ENCODE data around the gene GJC2.

Gene GJC2

GRCh38 chr1:228141226-228142044 lies 8.3 kb upstream of the GJC2 start:
- DNase-seq (ENCODE audit: low spot score), result peak; percentile 45
- TF ChIP-seq, protein P1, sequence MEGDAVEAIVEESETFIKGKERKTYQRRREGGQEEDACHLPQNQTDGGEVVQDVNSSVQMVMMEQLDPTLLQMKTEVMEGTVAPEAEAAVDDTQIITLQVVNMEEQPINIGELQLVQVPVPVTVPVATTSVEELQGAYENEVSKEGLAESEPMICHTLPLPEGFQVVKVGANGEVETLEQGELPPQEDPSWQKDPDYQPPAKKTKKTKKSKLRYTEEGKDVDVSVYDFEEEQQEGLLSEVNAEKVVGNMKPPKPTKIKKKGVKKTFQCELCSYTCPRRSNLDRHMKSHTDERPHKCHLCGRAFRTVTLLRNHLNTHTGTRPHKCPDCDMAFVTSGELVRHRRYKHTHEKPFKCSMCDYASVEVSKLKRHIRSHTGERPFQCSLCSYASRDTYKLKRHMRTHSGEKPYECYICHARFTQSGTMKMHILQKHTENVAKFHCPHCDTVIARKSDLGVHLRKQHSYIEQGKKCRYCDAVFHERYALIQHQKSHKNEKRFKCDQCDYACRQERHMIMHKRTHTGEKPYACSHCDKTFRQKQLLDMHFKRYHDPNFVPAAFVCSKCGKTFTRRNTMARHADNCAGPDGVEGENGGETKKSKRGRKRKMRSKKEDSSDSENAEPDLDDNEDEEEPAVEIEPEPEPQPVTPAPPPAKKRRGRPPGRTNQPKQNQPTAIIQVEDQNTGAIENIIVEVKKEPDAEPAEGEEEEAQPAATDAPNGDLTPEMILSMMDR (IDR thresholded peaks at IDR 0.05; ENCODE audit: extremely low read depth, missing control alignments), result no peak

- TF ChIP-seq, protein P1 (IDR thresholded peaks at IDR 0.05; ENCODE audit: extremely low read depth, missing control alignments), result no peak
- no peak for DNase-seq (ENCODE audit: low spot score)
Observed at GRCh38 chr1:228142155-228142691, 7.5 kb upstream of the GJC2 start.

DNA sequence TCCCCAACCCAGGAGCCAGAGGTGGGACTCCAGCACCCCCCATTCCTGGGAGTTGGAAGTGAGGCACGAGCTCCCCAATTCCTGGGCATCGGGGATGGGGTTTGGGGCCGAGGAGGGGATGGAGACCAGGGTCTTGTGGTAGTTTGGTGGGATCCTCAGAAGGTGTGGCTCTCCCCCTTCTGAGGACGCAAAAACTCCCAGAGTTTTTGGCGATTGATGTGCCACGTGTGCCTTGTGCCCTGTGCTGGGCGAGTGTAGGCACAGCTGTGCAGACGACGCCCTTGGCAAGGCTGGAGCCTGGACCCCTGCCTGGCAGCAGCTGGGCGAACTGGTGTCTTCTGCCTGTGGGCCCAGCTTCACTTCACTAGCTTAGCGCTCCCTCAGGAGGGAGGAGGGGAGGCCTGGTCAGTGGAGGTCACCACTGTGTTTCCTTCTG lies 7.0 kb upstream of the GJC2 start:
- DNase-seq (ENCODE audit: low spot score), result no peak

DNA sequence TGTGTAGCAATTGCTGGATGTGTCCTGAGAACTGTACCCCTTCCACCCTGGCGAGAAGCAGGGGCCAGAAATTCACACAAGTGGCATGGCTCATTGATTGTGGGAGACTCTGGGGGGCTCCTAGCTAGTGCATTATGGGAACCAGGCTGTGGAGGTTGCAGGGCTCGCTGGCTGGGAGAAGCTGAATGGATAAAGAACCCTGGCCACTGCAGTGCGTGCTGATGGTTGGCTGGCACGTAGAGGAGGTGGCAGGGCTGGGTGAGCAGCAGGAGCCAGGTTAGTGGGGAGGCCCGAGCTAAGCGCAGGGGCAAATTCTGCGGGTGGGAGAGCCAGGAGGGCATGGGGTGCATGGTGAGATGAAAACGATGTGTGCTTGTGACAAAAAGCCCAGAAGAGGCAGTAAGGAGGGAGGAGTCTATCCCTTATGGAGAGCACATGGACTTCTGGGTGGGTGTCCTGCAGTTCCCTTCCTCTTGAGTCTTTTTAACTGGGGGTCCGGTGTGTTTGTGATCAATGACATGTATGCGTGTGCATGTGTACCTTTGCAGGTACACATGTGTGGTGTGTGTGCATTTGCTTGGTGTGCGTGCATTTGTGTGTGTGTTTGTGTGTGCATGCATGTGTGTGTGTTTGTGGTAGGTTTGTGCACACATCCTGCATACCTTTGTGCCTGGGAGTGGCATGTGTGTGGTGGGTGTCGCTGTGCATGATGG lies 6.1 kb upstream of the GJC2 start:
- peak; percentile 14 for DNase-seq (ENCODE audit: low spot score)
- TF ChIP-seq, protein P1 (IDR thresholded peaks at IDR 0.05; ENCODE audit: extremely low read depth, missing control alignments), result no peak

More for the DNA sequence above, 7.0 kb upstream of the GJC2 start:
- TF ChIP-seq, protein P1 (IDR thresholded peaks at IDR 0.05; ENCODE audit: extremely low read depth, missing control alignments), result no peak

DNA sequence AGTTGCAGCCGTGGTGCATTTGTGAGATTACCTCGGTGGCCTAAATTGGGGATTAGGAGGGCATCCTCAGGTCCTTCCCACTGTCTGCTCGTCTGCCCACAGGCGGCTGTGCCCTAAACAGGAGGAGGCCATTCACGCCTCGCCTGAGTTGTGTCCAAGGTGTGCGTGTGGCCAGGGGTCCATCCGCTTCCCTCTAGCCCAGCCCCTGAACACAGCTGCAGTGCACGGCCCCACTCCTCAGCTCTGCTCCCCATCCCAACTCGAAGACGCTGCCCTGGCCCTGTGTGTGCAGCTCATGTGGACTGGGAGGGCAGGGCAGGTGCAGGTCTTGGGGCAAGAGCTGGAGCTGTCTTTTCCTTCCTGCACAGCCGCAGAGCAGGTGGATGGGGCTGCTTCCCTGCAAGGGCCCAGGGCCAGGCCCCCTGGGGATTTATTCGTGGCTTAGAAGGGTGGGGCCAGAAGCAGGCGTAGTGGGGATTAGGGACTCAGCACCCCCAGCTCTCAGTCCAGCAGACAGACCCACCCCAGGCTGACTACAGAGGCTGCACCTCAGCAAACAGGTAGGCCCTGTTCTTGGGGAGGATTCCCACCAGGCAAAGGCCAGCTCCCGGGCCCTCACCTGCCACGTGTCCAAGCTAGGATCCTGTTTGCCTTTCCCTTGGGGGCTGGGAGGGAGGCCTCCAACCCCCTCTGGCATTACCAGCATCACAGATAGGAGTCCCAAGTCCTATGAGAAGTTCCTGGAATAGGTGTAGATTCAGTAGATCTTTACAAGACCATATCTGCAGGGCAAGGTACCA lies 5.3 kb upstream of the GJC2 start:
- TF ChIP-seq, protein P1 (IDR thresholded peaks at IDR 0.05; ENCODE audit: extremely low read depth, missing control alignments), result no peak
- DNase-seq (ENCODE audit: low spot score), result peak; percentile 8

DNA sequence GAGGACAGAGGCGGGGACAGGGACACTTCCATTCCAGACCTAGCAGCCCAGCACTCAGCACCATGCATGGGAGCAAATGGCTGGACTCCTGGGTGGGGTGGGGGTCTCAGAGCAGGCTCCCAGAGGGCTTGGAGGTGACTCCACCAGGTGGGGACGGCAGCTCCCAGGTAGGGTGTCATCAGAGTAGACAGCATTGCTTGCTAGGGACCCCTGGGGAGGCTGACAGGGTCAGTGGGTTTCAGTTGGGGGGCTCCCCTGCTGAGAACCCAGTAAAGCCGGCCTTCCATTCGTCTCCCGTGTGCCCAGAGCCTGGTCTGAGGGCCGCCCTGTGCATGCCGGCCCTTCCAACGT lies 4.8 kb upstream of the GJC2 start:
- DNase-seq (ENCODE audit: low spot score), result no peak
- TF ChIP-seq, protein P1 (IDR thresholded peaks at IDR 0.05; ENCODE audit: extremely low read depth, missing control alignments), result no peak
